ENCODE results near the gene PAFAH1B1. TPM values are rescaled to one million over a fixed set of nuclear protein-coding genes. Genes with fewer than 3 reads are reported as not detected.

Gene PAFAH1B1
- total and polyA plus RNA-seq, 2 donors (not counting 3 experiments of a cell fraction or from before 2014, with no cell fraction given) = 46.5 to 158 TPM

- no peaks in the 10 kb centered on the region for H4K20me1 ChIP-seq (replicated peaks; ENCODE audit: control insufficient read depth, extremely low read depth, insufficient read depth, low read length)
- H3K36me3 ChIP-seq (ENCODE audit: control insufficient read depth in 2 of 2, extremely low read depth in 1 of 2, insufficient read depth in 2 of 2, low read length in 2 of 2) = no peaks in the 10 kb centered on the region
- H3K4me1 ChIP-seq (ENCODE audit: control insufficient read depth, extremely low read depth, insufficient read depth, low read length) = no peaks in the 10 kb centered on the region
- DNase-seq (ENCODE audit: low read depth, low spot score) (no peak), FAIRE-seq (no peak)
- BruUV-seq (replicated peaks) = no TSS peak
- H3K9ac ChIP-seq (replicated peaks; ENCODE audit: extremely low read depth, insufficient read depth, low read length) = no peak overlapping the region
- intact Hi-C loops (cut with micrococcal nuclease) = no loop called here
- H3K4me2 ChIP-seq (ENCODE audit: insufficient read depth, low read length) = no peak overlapping the region
- H2AFZ ChIP-seq (ENCODE audit: low read depth, low read length) = no peak overlapping the region
- H3K4me3 ChIP-seq (replicated peaks in 1 of 3; ENCODE audit: insufficient read depth in 1 of 3, low read depth in 1 of 3, low read length in 3 of 3) = no peak overlapping the region
- dilution Hi-C loops (cut with MboI; ENCODE audit: extremely low pct_ligation_motif_present, low sequenced_read_pairs) = no loop called here
- ChIA-PET POLR2A (no interaction called here), CTCF (interaction anchor here (1.3 kb wide), 1 partner anchor 289 kb away, joined by 3 read pairs; no protein-coding TSS in a partner anchor)
- H3K9me1 ChIP-seq (replicated peaks; ENCODE audit: control insufficient read depth, extremely low read depth, insufficient read depth, low read length) = no peaks in the 10 kb centered on the region
- H3K9me3 ChIP-seq (replicated peaks; ENCODE audit: control insufficient read depth, insufficient read depth, low read length) = no peaks in the 10 kb centered on the region
- no peak for TF ChIP-seq CTCF (IDR thresholded peaks at IDR 0.05; ENCODE audit: extremely low read depth in 1 of 2, insufficient read depth in 1 of 2, low read depth in 1 of 2, low read length in 2 of 2)
- TF ChIP-seq, protein P1, sequence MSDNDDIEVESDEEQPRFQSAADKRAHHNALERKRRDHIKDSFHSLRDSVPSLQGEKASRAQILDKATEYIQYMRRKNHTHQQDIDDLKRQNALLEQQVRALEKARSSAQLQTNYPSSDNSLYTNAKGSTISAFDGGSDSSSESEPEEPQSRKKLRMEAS (IDR thresholded peaks at IDR 0.05; ENCODE audit: insufficient read depth, insufficient read length) = no peak
- TF ChIP-seq EZH2 (IDR thresholded peaks at IDR 0.05; ENCODE audit: borderline replicate concordance, low read depth, low read length, severe bottlenecking) = no peak
- no peak for TF ChIP-seq POLR2AphosphoS5 (IDR thresholded peaks at IDR 0.05; ENCODE audit: insufficient read depth, low read depth, low read length)
- no peak for TF ChIP-seq POLR2A (IDR thresholded peaks at IDR 0.05; ENCODE audit: low read depth, low read length)
- no peak for TF ChIP-seq GATA2 (IDR thresholded peaks at IDR 0.05; ENCODE audit: insufficient read depth, insufficient read length, low read depth, low read length)
- TF ChIP-seq FOS (IDR thresholded peaks at IDR 0.05; ENCODE audit: borderline replicate concordance, insufficient read depth, low read length) = no peak
- no peak for TF ChIP-seq JUN (IDR thresholded peaks at IDR 0.05; ENCODE audit: borderline replicate concordance, insufficient read depth, insufficient read length, low read depth)
- no peak for TF ChIP-seq MYC (IDR thresholded peaks at IDR 0.05; ENCODE audit: low read depth, low read length)
- no peak overlapping the region for H3K27ac ChIP-seq (ENCODE audit: insufficient read depth, low read depth, low read length)
- no peaks in the 10 kb centered on the region for H3K79me2 ChIP-seq (ENCODE audit: control insufficient read depth, insufficient read depth, low read length)
- peaks cover 12 to 17% of the 10 kb centered on the region in 2 experiments for H3K27me3 ChIP-seq (ENCODE audit: control insufficient read depth in 2 of 2, insufficient read depth in 2 of 2, low read length in 2 of 2)
Observed at GRCh38 chr17:2723505-2723996, 130.1 kb downstream of the PAFAH1B1 start.
